LNCaP clone FGC (cell line): ENCODE data around the gene SVIL.

Experiments used
- DNase-seq: peaks from one replicate; pipeline ENCODE4 v3.0.0-alpha.2; 2011; ENCODE audit warnings: low read depth
- H3K4me3 ChIP-seq: 2 replicates; pipeline ENCODE4 v1.5.1; 2011; ENCODE audit warnings: mild to moderate bottlenecking, low read depth, low read length, control low read depth
- TF ChIP-seq, protein P1 (sequence below): IDR thresholded peaks from 2 replicates; pipeline ENCODE4 v1.5.1; 2012; ENCODE audit warnings: mild to moderate bottlenecking; ENCODE audit not compliant: control insufficient read depth, insufficient read depth; ENCODE audit errors: extremely low read depth

The SVIL gene

DNA sequence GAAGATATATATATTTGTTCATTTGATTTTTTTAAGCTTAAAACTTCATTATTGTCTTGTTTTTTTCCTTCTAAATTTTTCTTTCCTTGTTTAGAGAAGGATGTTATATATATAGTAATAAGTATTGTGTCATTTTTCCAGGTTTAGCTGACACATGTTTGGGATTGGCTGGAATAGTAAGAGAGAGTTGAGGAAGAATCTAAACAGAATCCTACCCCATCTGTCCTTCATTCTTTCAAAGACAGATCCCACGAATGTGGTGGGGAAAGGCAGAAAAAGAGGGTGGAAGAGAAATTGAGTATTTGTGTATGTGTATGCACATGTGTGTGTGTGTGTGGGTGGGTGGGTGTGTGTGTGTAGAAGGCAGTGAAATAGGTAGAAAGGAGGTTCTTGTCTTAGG lies 132.4 kb downstream of the SVIL start:
- H3K4me3 ChIP-seq, result no peak overlapping the region
- TF ChIP-seq, protein P1, sequence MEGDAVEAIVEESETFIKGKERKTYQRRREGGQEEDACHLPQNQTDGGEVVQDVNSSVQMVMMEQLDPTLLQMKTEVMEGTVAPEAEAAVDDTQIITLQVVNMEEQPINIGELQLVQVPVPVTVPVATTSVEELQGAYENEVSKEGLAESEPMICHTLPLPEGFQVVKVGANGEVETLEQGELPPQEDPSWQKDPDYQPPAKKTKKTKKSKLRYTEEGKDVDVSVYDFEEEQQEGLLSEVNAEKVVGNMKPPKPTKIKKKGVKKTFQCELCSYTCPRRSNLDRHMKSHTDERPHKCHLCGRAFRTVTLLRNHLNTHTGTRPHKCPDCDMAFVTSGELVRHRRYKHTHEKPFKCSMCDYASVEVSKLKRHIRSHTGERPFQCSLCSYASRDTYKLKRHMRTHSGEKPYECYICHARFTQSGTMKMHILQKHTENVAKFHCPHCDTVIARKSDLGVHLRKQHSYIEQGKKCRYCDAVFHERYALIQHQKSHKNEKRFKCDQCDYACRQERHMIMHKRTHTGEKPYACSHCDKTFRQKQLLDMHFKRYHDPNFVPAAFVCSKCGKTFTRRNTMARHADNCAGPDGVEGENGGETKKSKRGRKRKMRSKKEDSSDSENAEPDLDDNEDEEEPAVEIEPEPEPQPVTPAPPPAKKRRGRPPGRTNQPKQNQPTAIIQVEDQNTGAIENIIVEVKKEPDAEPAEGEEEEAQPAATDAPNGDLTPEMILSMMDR, result no peak
- no peak for DNase-seq

DNA sequence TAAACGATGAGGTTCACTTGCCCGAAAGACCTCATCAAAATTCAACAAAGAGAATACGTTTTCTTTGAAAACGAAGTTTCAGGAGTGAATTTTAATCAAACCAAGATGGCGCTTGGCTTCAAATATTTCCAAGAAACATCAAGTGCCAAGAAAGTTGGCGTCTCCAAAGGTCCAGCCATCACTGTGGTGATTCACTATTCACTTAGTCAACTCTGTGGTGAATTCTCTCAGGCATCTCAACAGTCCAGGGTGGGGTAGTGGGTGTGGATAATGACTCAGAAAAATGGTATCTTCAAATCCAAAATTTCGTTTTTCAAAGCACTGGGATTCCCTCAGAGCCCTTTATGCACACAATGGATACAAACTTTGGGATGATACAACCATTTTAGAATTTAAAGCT lies 133.1 kb downstream of the SVIL start:
- TF ChIP-seq, protein P1, result no peak
- DNase-seq, result no peak

DNA sequence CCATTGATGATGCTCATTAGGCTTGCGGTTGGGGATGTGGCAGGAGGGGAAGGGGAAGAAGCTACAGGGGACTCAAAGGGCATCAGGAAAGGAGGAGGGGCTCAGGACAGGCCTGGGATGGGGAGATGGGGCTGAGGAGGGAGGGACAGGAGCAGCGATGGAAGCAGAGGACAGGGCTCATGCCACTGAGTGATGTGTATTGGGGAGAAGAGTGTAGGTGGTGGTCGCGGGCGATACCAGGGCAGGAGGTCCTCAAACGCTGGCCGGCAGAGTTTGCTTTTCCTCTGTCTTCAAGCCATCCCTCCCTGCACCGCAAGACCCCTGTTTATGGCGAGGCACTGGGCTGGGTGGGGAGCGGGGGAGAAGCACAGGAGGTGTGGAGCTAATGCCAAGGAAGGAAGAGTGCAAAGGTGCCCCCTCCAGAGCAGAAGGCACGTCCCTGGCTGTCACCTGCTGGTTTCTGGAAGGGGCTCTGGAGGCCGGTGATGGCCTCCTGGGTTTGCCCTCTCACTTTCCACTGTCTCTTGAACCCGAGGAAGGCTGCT lies 134.7 kb downstream of the SVIL start:
- TF ChIP-seq, protein P1, result no peak
- H3K4me3 ChIP-seq, result no peak overlapping the region
- DNase-seq, result no peak

More for the DNA sequence above, 133.1 kb downstream of the SVIL start:
- H3K4me3 ChIP-seq, result no peak overlapping the region

DNA sequence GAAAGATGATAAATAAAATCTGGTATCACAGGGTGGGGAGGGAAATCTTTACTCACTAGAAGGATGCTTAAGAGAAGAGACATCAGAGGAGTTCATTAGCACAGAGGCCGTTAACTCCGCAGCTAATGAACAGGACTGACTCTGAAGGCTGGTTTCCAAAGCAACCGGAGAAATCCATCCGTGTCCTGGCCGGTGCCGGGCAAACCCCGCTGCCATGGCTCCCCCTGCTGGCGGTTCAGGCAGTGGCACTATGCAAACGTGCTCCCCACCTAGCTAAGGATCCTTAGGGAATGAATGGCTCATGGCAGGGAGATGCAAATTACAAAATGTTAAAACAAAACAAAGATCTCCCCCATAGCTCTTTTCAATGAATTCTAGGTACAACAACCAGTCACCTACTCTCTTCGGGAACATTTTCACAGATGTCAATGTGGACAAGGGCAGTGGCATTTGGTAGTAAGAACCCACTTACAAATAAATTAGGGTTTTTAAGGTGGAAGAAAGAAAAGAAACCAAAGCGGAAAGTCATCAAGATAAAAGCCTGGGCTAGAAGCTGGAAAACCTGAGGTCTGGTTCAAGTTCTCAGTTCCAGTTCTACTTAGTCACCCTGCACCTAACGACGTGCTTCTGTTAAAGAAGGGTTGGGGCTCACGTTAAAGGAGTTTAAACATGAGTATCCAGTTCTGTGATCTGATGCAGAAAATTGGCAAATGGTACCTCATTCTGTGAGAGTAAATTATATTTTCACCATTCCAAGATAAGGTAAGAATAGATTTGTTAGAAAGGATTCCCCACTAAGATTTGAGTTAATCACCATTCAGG lies 138.2 kb downstream of the SVIL start:
- TF ChIP-seq, protein P1, result peak; percentile 97
- H3K4me3 ChIP-seq, result no peak overlapping the region
- no peak for DNase-seq

DNA sequence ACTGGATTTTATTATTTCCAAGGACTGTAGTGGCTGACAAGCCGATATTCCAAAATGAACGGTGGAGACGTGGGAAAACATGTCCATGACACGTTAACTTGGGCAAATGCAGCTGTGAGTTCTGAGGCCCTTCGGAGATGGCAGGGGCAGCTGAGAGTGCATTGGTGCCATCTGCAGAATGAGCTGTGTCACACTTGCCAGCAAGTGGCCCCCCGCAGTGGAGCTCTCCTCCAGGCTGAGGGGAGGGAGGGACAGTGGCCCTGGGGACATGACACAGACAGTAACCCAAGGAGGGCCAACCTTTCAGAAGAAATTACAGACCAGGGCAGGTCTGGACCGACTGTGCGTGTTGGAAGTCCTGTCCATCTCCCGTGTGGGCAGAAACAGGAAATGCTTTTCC lies 139.4 kb downstream of the SVIL start:
- DNase-seq, result no peak

DNA sequence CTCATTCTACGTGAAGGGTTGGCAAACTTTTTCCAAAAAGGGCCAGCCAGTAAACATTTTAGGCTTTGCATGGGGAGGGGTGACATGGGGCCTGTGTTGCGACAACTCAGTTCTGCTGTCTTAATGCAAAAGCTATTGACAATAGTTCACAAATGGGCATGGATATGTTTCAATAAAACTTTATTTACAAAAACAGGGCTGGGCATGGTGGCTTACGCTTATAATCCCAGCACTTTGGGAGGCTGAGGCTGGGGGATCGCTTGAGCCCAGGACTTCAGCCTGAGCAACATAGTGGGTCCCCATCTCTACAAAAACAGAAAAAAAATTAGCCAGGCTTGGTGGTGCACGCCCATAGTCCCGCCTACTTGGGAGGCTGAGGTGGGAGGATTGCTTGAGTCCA lies 141.1 kb downstream of the SVIL start:
- no peak overlapping the region for H3K4me3 ChIP-seq
- no peak for DNase-seq
- TF ChIP-seq, protein P1, result no peak

More for the DNA sequence above, 139.4 kb downstream of the SVIL start:
- H3K4me3 ChIP-seq, result no peak overlapping the region
- TF ChIP-seq, protein P1, result no peak
